Stimulated activated CD4-positive, alpha-beta T cell treated with anti-CD3 and anti-CD28 coated beads, TNF-alpha, amount 100 ng/mL, for 48 hours (primary cell): ENCODE data around the gene PPP2R1A.
A peak's percentile ranks its signal among the peaks of the same experiment; 100 is the strongest.

Source experiments
- DNase-seq, 3 donors: peaks; one replicate each; pipeline ENCODE4 v3.0.0-alpha.2; 2020; ENCODE audit warnings: low read depth in 3 of 3

The PPP2R1A gene

DNA sequence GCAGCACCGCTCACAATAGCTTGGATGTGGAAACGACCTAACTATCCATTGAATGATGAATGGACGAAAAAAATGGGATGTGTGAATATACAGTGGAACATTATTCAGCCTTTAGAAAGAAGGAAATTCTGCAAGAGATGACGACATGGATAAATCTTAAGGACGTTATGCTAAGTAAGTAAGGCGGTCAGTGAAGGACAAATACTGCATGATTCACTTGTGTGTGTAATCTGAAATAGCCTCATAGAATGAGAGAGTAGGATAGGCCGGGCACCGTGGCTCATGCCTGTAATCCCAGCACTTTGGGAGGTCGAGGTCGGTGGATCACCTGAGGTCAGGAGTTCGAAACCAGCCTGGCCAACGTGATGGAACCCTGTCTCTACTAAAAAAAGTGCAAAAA lies 54.2 kb downstream of the PPP2R1A start:
- DNase-seq: no peak

DNA sequence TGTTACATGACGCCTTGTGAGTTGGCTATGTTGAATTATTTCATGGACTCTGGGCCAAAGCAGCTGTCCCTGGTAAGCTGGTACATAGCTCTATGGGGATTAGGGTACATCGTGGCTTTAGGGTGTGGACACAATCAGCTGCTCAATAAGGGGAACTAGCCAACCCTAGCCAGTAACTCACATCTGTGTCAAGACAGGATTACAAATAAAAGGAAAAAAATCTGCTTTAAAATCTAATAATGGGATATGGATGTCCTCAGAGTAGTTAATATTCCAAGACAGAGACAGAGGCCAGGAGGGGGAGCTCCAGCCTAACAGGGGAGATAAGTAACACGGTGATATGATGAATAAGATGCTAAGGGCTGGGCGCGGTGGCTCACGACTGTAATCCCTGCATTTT lies 58.4 kb downstream of the PPP2R1A start:
- peak; percentile 24 to 44 (median 37) for DNase-seq

DNA sequence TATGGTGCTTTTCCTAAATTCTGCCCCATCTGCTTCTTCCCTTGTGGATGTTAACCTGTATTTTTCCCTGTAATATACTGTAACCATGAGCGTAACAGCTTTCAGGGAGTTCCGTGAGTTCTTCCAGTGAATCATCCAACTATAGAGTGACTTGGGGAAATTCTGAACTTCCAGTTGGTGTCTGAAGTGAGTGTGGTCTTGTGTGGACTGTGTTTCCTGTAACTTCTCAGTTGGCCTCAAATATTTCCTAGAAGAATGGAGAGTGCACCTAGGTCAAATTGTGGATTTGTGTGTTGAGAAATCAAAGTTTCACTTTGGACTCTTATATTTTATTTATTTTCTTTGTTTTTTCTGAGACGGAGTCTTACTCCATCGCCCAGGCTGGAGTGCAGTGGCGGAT lies 68.6 kb downstream of the PPP2R1A start:
- DNase-seq: no peak

DNA sequence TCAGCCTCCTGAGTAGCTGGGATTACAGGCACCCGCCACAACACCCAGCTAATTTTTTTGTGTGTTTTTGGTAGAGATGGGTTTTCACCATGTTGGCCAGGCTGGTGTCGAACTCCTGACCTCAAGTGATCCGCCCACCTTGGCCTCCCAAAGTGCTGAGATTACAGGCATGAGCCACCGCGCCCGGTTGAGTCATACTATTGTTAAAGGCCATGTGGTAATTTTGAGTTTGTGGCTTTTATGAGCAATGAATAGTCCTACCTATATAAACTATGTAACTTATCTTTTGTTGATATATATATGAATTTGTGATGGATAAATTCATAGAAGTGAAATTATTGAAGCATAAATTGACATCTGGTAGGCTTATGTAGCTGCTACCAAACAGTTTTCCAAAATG lies 75.7 kb downstream of the PPP2R1A start:
- DNase-seq: peak in 1 of 3 donors; percentile 18

DNA sequence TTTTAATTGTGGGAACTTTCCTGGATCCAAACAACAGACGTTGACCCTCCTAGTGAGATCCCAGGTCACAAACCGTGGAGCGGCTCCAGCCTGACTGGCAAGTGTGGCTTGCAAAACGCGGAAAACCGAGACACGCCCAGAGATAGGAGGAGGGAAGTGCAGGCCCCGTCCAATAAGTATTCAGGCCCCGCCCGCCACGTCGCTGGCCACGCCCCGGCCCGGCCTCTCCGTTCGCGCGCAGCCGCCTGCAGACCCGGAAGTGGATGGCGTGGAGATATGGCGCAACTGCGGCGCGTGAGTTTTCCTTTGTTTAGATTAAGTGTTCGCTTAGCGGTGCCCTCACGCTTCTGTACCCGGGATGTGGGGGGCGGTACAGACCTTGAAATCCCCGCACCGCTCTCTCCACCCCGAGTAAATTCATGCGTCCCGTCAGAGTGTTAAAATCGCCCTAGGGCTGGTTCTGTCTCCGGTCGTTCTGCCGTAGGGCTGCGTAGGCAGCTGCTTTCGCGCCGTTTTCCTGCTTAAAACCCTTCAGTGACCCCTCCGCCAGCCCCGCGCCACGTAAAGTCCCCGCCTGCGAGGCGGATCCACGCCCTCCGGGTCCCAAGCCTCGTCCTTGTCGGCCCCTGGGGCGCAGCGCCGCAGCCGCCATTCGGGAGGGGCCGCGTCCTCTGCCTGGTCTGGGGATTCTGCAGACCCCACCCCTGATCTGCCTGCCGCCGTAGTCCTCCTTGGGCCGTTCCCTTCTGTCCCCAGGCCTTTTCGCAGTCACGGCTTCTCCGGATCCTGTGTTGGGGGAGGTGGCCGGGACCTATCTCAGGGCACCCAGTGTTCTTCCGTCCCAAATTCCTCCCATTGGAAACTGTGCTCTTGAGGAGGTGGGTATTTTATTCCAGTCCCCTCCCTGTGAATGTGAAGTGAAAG lies 79.7 kb downstream of the PPP2R1A start, which contains the start of gene ZNF766:
TSS of gene ZNF766 (plus strand) at position 250 of the 924 bp plus-strand sequence. CDS start at position 277, 27 bp downstream.
- DNase-seq: peak; percentile 92 to 97 (median 93)

DNA sequence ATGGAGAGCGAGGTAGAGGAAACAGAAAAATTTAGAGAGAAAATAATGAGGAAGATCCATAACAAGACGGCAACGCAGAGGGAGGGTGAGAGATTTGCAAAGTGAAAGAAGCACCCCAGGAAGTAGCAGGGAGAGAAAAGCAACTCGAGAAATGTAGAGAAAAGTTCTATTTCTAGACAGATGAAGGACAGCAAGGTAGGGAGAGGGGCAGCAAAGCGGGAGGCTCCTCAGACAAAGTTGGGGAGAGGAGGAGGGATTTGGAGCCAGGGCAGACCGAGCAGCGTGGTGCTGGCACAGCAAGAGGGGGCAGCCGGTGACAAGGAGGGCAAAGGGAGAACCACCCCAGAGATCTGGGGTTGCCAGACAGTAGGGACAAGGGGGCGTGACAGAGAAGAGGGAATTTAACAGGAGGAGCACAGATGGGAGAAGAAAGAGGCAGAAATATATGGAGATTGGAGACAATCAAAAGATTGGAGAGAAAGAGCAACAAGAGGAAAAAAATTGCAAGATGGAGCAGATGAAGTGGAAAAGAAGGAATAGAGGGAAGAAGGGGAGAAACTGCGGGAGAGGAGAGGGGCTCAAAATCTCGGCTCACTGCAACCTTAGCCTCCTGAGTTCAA lies 80.5 kb downstream of the PPP2R1A start:
- peak in 1 of 3 donors; percentile 2 for DNase-seq

DNA sequence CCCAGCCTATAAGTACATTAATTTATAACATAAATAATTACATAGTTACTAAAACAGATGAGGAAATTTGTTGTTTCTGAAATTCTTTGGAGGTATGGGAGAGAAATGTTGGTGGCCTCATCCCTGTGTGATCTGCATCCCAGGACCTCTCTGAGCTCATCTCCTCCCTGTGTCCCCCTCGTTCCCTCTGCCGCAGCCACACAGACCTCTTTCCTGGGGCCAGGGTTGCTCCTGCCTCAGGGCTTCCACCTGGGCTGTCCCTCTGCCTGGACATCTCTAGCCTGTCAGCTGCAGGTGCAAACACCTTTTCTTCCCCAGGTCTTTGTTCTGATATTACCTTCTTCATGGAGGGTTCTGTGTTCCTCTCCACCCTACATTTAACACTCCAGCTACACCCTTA lies 83.4 kb downstream of the PPP2R1A start:
- no peak for DNase-seq

DNA sequence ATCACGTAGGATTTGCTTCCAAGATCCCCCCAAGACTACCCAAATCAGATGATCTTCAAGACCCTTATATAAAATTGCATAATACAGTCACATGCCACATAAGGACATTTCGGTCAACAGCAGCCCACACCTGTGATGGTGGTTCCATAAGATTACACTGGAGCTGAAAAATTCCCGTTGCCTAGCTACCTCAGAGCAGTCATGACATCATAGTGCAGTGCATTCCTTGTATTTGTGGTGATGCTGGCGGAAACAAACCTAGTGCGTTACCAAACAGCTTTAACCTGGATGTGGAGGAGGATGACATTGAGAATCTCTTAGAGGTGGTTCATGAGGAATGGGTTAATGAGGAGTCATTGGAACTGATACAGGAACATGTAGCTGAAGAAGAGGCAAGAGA lies 84.3 kb downstream of the PPP2R1A start:
- DNase-seq: no peak

DNA sequence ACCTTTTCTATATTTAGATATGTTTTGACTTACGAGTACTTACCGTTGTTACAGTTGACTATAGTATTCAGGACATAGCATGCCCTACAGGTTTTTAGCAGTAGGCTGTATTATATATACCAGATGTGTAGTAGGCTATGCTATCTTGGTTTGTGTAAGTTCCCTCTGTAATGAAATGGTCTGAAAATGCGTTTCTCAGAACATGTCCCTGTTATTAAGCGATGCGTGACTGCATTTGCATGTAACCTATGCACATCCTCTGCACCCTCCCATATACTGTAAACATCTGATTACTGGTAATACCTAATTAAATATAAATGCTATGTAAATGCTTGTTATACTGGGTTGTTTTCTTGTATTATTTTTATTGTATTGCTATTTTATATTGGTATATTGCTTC lies 86.1 kb downstream of the PPP2R1A start:
- DNase-seq: no peak

DNA sequence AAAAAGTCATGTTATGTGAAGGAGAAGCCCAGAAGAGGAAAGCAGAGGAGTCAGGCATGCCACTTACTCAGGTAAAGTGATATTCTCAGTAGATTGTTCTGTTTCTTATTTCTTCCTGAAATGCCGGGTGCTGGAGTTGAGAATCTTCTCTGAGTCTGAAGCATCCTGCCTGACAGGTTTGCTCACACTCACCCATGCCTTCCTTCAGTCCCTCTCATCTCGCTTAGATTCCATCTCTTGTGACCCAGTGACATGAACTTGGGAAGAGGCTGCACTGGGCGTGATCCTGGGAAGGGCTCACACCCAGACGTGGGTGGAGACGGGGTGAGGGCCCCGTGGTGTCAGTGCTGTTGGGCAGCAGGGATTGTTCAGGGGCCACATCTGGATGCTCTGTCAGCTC lies 87.6 kb downstream of the PPP2R1A start:
- no peak for DNase-seq
